ENCODE data around the gene GINS1. TPM values are rescaled to one million over a fixed set of nuclear protein-coding genes. Genes with fewer than 3 reads are reported as not detected.

GINS1 gene
- total RNA-seq, 1 experiment from 2014 or later: 36.0 TPM

GRCh38 chr20:25368976-25369375 is 38.5 kb upstream of the GINS1 start:
- POLR2A ChIA-PET: no interaction called here
- H3K4me1 ChIP-seq (ENCODE audit: control insufficient read depth, insufficient read depth, low read length): no peaks in the 10 kb centered on the region
- TF ChIP-seq TCF7L2 (IDR thresholded peaks at IDR 0.05; ENCODE audit: low read depth, low read length) (no peak), SIN3A (IDR thresholded peaks at IDR 0.05; ENCODE audit: borderline replicate concordance, insufficient read depth, low read depth, low read length) (no peak), REST (IDR thresholded peaks at IDR 0.05; ENCODE audit: insufficient read depth in 1 of 2, low read depth in 2 of 2, low read length in 1 of 2) (no peak), POLR2AphosphoS5 (IDR thresholded peaks at IDR 0.05; ENCODE audit: low read depth, low read length) (no peak), CTCF (IDR thresholded peaks at IDR 0.05) (no peak)
- ATAC-seq (no peak), DNase-seq (ENCODE audit: low read depth, low spot score) (no peak)
- no peaks in the 10 kb centered on the region for H3K9me3 ChIP-seq (ENCODE audit: control insufficient read depth, insufficient read depth, low read depth, low read length)
- no peak overlapping the region for H3K4me3 ChIP-seq (ENCODE audit: low read depth in 2 of 2, low read length in 2 of 2)
- H3K27ac ChIP-seq (ENCODE audit: low read length): no peak overlapping the region
- no TSS peak for BruUV-seq (replicated peaks)
- no peaks in the 10 kb centered on the region for H3K36me3 ChIP-seq (ENCODE audit: control insufficient read depth, insufficient read depth, low read length)
- in situ Hi-C loops (cut with HindIII; ENCODE audit: low pct_unique_long_range_greater_than_20kb, low sequenced_read_pairs) (no loop called here), intact Hi-C loops (cut with micrococcal nuclease; ENCODE audit: unreplicated experiment) (no loop called here)
- CTCF ChIA-PET: interaction anchor here (0.6 kb wide), 1 partner anchor 23 kb away, joined by 5 read pairs; no protein-coding TSS in a partner anchor
- H3K27me3 ChIP-seq (ENCODE audit: control insufficient read depth, insufficient read depth, low read length): no peaks in the 10 kb centered on the region

- no peak overlapping the region for H3K4me3 ChIP-seq (ENCODE audit: low read depth in 2 of 2, low read length in 2 of 2)
- no peak for TF ChIP-seq SIN3A (IDR thresholded peaks at IDR 0.05; ENCODE audit: borderline replicate concordance, insufficient read depth, low read depth, low read length)
- TF ChIP-seq TCF7L2 (IDR thresholded peaks at IDR 0.05; ENCODE audit: low read depth, low read length): no peak
- no peak for TF ChIP-seq REST (IDR thresholded peaks at IDR 0.05; ENCODE audit: insufficient read depth in 1 of 2, low read depth in 2 of 2, low read length in 1 of 2)
- TF ChIP-seq POLR2AphosphoS5 (IDR thresholded peaks at IDR 0.05; ENCODE audit: low read depth, low read length): no peak
- DNase-seq (ENCODE audit: low read depth, low spot score) (no peak), ATAC-seq (no peak)
- H3K27ac ChIP-seq (ENCODE audit: low read length): no peak overlapping the region
- in situ Hi-C loops (cut with HindIII; ENCODE audit: low pct_unique_long_range_greater_than_20kb, low sequenced_read_pairs): no loop called here
- no peaks in the 10 kb centered on the region for H3K27me3 ChIP-seq (ENCODE audit: control insufficient read depth, insufficient read depth, low read length)
- no peaks in the 10 kb centered on the region for H3K4me1 ChIP-seq (ENCODE audit: control insufficient read depth, insufficient read depth, low read length)
- H3K9me3 ChIP-seq (ENCODE audit: control insufficient read depth, insufficient read depth, low read depth, low read length): no peaks in the 10 kb centered on the region
- ChIA-PET POLR2A (no interaction called here), CTCF (interaction anchor here (0.6 kb wide), 1 partner anchor 22 kb away, joined by 5 read pairs; no protein-coding TSS in a partner anchor)
- H3K36me3 ChIP-seq (ENCODE audit: control insufficient read depth, insufficient read depth, low read length): no peaks in the 10 kb centered on the region
- BruUV-seq (replicated peaks): no TSS peak
- intact Hi-C loops (cut with micrococcal nuclease; ENCODE audit: unreplicated experiment): no loop called here
These were observed 37.9 kb upstream of the GINS1 start for GRCh38 chr20:25369529-25369928.

All from Panc1 (cell line).